Caco-2 (cell line): Measurements from ENCODE around the gene GPC5. TPM values are rescaled to one million over a fixed set of nuclear protein-coding genes. Genes with fewer than 3 reads are reported as not detected.

Experiments
- BruUV-seq: library from RNA; stranded (reverse); fragments of 400-500 nt; replicated peaks from 2 replicates; lab custom pipeline; 2021; lab: Mats Ljungman, UMichigan
- CTCF ChIA-PET: fragments of 300-600 bp; sonication (Branson Sonifier 250); formaldehyde crosslinking; loops from one replicate; lab custom pipeline; 2022; ENCODE audit warnings: antibody characterized with exemption; lab: Charles Lee
- POLR2A ChIA-PET: fragments of 300-600 bp; sonication (Branson Sonifier 250); formaldehyde crosslinking; loops from one replicate; lab custom pipeline; 2022; ENCODE audit warnings: antibody characterized with exemption; lab: Charles Lee
- DNase-seq, 2 experiments: peaks; one replicate each; pipeline versions ENCODE4 v3.0.0 to v3.0.0-alpha.2; 2020 to 2022
- H3K27me3 ChIP-seq: replicated peaks from 2 replicates; pipeline ENCODE4 v1.6.0; 2011; ENCODE audit warnings: low read length; ENCODE audit not compliant: control insufficient read depth, insufficient read depth
- H3K36me3 ChIP-seq: 2 replicates; pipeline ENCODE4 v1.5.1; 2011; ENCODE audit warnings: low read length; ENCODE audit not compliant: control insufficient read depth, insufficient read depth
- H3K4me1 ChIP-seq: fragments of 250-450 bp; sonication (Bioruptor Pico); 2 replicates; pipeline ENCODE4 v1.5.1; 2020; ENCODE audit warnings: mild to moderate bottlenecking
- H3K4me3 ChIP-seq: 2 replicates; pipeline ENCODE4 v1.5.1; 2011; ENCODE audit warnings: low read depth, mild to moderate bottlenecking, control low read depth, low read length
- H3K9me3 ChIP-seq: fragments of 250-450 bp; sonication (Bioruptor Pico); 2 replicates; pipeline ENCODE4 v1.5.1; 2020; ENCODE audit warnings: mild to moderate bottlenecking, moderate library complexity
- H3K27ac Mint-ChIP-seq: one replicate; pipeline ENCODE4 v1.8.0; 2022; ENCODE audit warnings: mixed read lengths; ENCODE audit not compliant: unreplicated experiment
- H3K27me3 Mint-ChIP-seq: one replicate; pipeline ENCODE4 v1.8.0; 2022; ENCODE audit warnings: mixed read lengths; ENCODE audit not compliant: insufficient read depth, unreplicated experiment
- H3K36me3 Mint-ChIP-seq: one replicate; pipeline ENCODE4 v1.8.0; 2022; ENCODE audit warnings: mild to moderate bottlenecking, mixed read lengths; ENCODE audit not compliant: insufficient read depth, unreplicated experiment
- H3K4me1 Mint-ChIP-seq: one replicate; pipeline ENCODE4 v1.8.0; 2022; ENCODE audit warnings: low read depth, mixed read lengths; ENCODE audit not compliant: unreplicated experiment
- H3K4me3 Mint-ChIP-seq: one replicate; pipeline ENCODE4 v1.8.0; 2022; ENCODE audit warnings: mild to moderate bottlenecking, moderate library complexity, mixed read lengths; ENCODE audit not compliant: unreplicated experiment
- H3K9me3 Mint-ChIP-seq: one replicate; pipeline ENCODE4 v1.8.0; 2022; ENCODE audit warnings: mixed read lengths; ENCODE audit not compliant: unreplicated experiment
- CTCF ChIP-seq, 2 experiments: fragments of 200-600 bp in 1 of 2; IDR thresholded peaks; 1 replicate in 1 of 2; 2 replicates in 1 of 2; pipeline versions ENCODE4 v1.5.1 to v1.8.0; 2011 to 2022; ENCODE audit warnings: antibody characterized with exemption in 1 of 2, control low read depth in 1 of 2, inconsistent platforms in 1 of 2, low read depth in 1 of 2, low read length in 1 of 2, mild to moderate bottlenecking in 1 of 2, moderate library complexity in 1 of 2; ENCODE audit not compliant: insufficient read depth in 1 of 2, severe bottlenecking in 1 of 2, unreplicated experiment in 1 of 2
- intact Hi-C: fragments of 100-400 bp; cut with micrococcal nuclease; formaldehyde crosslinking; loops from one replicate; pipeline ENCODE4 v1.10.0; 2022; ENCODE audit not compliant: unreplicated experiment
- total RNA-seq: library from RNA; stranded (reverse); gene quantifications from 2 replicates; pipeline ENCODE4 v1.2.3, GENCODE V29; 2022

Gene GPC5
- total RNA-seq, 1 experiment from 2014 or later, result 4.1 TPM

- no peaks in the 10 kb centered on the region for H3K36me3 ChIP-seq
- H3K9me3 ChIP-seq, result no peaks in the 10 kb centered on the region
- intact Hi-C loops, result loop anchor here (2.0 to 5.0 kb wide), 3 partner anchors 23 to 1120 kb away; no protein-coding TSS in a partner anchor
- ChIA-PET POLR2A (no interaction called here), CTCF (no interaction called here)
- H3K36me3 Mint-ChIP-seq, result peaks cover 5% of the 10 kb centered on the region
- peaks cover 26% of the 10 kb centered on the region for H3K4me1 Mint-ChIP-seq
- H3K9me3 Mint-ChIP-seq, result peaks cover 14% of the 10 kb centered on the region
- BruUV-seq, result no TSS peak
- H3K4me3 ChIP-seq, result no peak overlapping the region
- peaks cover 46% of the 10 kb centered on the region for H3K4me1 ChIP-seq
- no peak for DNase-seq
- peak overlapping the region; percentile 93 for H3K27ac Mint-ChIP-seq
- no peaks in the 10 kb centered on the region for H3K27me3 ChIP-seq
- H3K4me3 Mint-ChIP-seq, result no peak overlapping the region
- H3K27me3 Mint-ChIP-seq, result no peaks in the 10 kb centered on the region
- TF ChIP-seq CTCF (IDR thresholded peaks at IDR 0.05; ENCODE audit: insufficient read depth in 1 of 2, low read depth in 1 of 2, low read length in 1 of 2, severe bottlenecking in 1 of 2, unreplicated experiment in 1 of 2), result no peak
Observed at GRCh38 chr13:92101801-92102200, 703.4 kb downstream of the GPC5 start.

GRCh38 chr13:92103689-92104153, 705.3 kb downstream of the GPC5 start:
- ChIA-PET CTCF (no interaction called here), POLR2A (interaction anchor here (0.6 to 0.8 kb wide), 4 partner anchors 124 to 1160 kb away, joined by 3 to 11 read pairs (median 4); no protein-coding TSS in a partner anchor)
- H3K36me3 Mint-ChIP-seq, result peaks cover 5% of the 10 kb centered on the region
- TF ChIP-seq CTCF (IDR thresholded peaks at IDR 0.05; ENCODE audit: insufficient read depth in 1 of 2, low read depth in 1 of 2, low read length in 1 of 2, severe bottlenecking in 1 of 2, unreplicated experiment in 1 of 2), result no peak
- peaks cover 26% of the 10 kb centered on the region for H3K4me1 Mint-ChIP-seq
- peak overlapping the region; percentile 93 for H3K27ac Mint-ChIP-seq
- H3K4me3 Mint-ChIP-seq, result peak overlapping the region; percentile 71
- H3K36me3 ChIP-seq, result no peaks in the 10 kb centered on the region
- H3K4me1 ChIP-seq, result peaks cover 46% of the 10 kb centered on the region
- H3K27me3 ChIP-seq, result no peaks in the 10 kb centered on the region
- H3K9me3 Mint-ChIP-seq, result peaks cover 10% of the 10 kb centered on the region
- no TSS peak for BruUV-seq
- no peaks in the 10 kb centered on the region for H3K27me3 Mint-ChIP-seq
- peak; percentile 81 to 88 for DNase-seq
- intact Hi-C loops, result loop anchor here (1.0 to 5.0 kb wide), 5 partner anchors 21 to 1119 kb away; no protein-coding TSS in a partner anchor
- no peaks in the 10 kb centered on the region for H3K9me3 ChIP-seq
- peak overlapping the region; percentile 11; the same call in 1 of the 2 replicates for H3K4me3 ChIP-seq

- no TSS peak for BruUV-seq
- H3K4me1 ChIP-seq, result no peaks in the 10 kb centered on the region
- H3K36me3 Mint-ChIP-seq, result no peaks in the 10 kb centered on the region
- H3K27me3 Mint-ChIP-seq, result no peaks in the 10 kb centered on the region
- no peaks in the 10 kb centered on the region for H3K36me3 ChIP-seq
- H3K27ac Mint-ChIP-seq, result no peak overlapping the region
- H3K4me3 Mint-ChIP-seq, result no peak overlapping the region
- peak in 1 of 2 experiments; percentile 8 for DNase-seq
- H3K9me3 Mint-ChIP-seq, result no peaks in the 10 kb centered on the region
- no peaks in the 10 kb centered on the region for H3K4me1 Mint-ChIP-seq
- intact Hi-C loops, result no loop called here
- ChIA-PET CTCF (no interaction called here), POLR2A (no interaction called here)
- 0 out of 2 replicates have a peak, but pooled peaks cover 5% of the 10 kb centered on the region for H3K9me3 ChIP-seq
- H3K4me3 ChIP-seq, result no peak overlapping the region
- H3K27me3 ChIP-seq, result no peaks in the 10 kb centered on the region
- no peak for TF ChIP-seq CTCF (IDR thresholded peaks at IDR 0.05; ENCODE audit: insufficient read depth in 1 of 2, low read depth in 1 of 2, low read length in 1 of 2, severe bottlenecking in 1 of 2, unreplicated experiment in 1 of 2)
Observed at GRCh38 chr13:92122186-92122853, 723.9 kb downstream of the GPC5 start.
